Coronary artery (tissue), 2 donors: ENCODE data around the gene ATAD3B.
"Not testable (repeated sequence)": the region's sequence is repeated elsewhere in the genome, so short reads cannot be mapped to it uniquely, and the experiment has no call there.

Experiments
- DNase-seq: peaks from one replicate; pipeline ENCODE4 v3.0.0-alpha.2; 2017; ENCODE audit warnings: low spot score
- H3K27ac ChIP-seq, 2 donors: fragments of 200-600 bp; sonication (generic); one replicate each; pipeline ENCODE4 v1.5.1; 2016 to 2019
- H3K4me3 ChIP-seq: fragments of 200-600 bp; sonication (generic); 2 replicates; pipeline ENCODE4 v1.5.1; 2016; ENCODE audit warnings: mild to moderate bottlenecking, moderate library complexity
- CTCF ChIP-seq: fragments of 200-600 bp; sonication (generic); IDR thresholded peaks from one replicate; pipeline ENCODE4 v1.5.1; 2019; ENCODE audit warnings: antibody characterized with exemption

ATAD3B gene

GRCh38 chr1:1528301-1529267 lies 57.0 kb downstream of the ATAD3B start:
- H3K27ac ChIP-seq: no peak overlapping the region
- DNase-seq: no peak
- no peak overlapping the region for H3K4me3 ChIP-seq
- no peak for TF ChIP-seq CTCF

GRCh38 chr1:1529321-1529720 lies 57.8 kb downstream of the ATAD3B start:
- no peak for TF ChIP-seq CTCF
- Histone ChIP-seq H3K4me3 (no peak overlapping the region), H3K27ac (no peak overlapping the region)
- DNase-seq: no peak

GRCh38 chr1:1529936-1530335 lies 58.4 kb downstream of the ATAD3B start:
- H3K27ac ChIP-seq: no peak overlapping the region
- no peak overlapping the region for H3K4me3 ChIP-seq
- DNase-seq: no peak
- no peak for TF ChIP-seq CTCF

- Histone ChIP-seq H3K27ac (no peak overlapping the region), H3K4me3 (no peak overlapping the region)
- DNase-seq: no peak
- no peak for TF ChIP-seq CTCF
Observed at GRCh38 chr1:1531947-1532346, 60.4 kb downstream of the ATAD3B start.

- DNase-seq, H3K4me3 ChIP-seq: not testable (repeated sequence)
- peak overlapping the region in 1 of 2 donors; percentile 2 for H3K27ac ChIP-seq
Observed at GRCh38 chr1:1533176-1533893, 61.8 kb downstream of the ATAD3B start.

GRCh38 chr1:1533894-1534291 lies 62.3 kb downstream of the ATAD3B start:
- H3K4me3 ChIP-seq, DNase-seq: not testable (repeated sequence)
- H3K27ac ChIP-seq: peak overlapping the region in 1 of 2 donors; percentile 2

GRCh38 chr1:1534401-1535154 lies 63.0 kb downstream of the ATAD3B start:
- no peak for DNase-seq
- no peak for TF ChIP-seq CTCF
- Histone ChIP-seq H3K4me3 (no peak overlapping the region), H3K27ac (no peak overlapping the region)
